CD4-positive, alpha-beta T cell (primary cell): ENCODE results near the gene FAAP20. TPM values are rescaled to one million over a fixed set of nuclear protein-coding genes. Genes with fewer than 3 reads are reported as not detected.

Experiments used
- ATAC-seq: fragments of 200-7000 bp; cut with Tn5 transposase; one replicate; pipeline ENCODE4 v1.10.0; 2022; ENCODE audit warnings: mild to moderate bottlenecking; ENCODE audit not compliant: poor library complexity
- CTCF ChIA-PET: fragments of 350-600 bp; sonication (Branson Sonifier 250); formaldehyde crosslinking; loops from one replicate; lab custom pipeline; 2021; ENCODE audit warnings: antibody characterized with exemption, inconsistent platforms; lab: Charles Lee
- POLR2A ChIA-PET: fragments of 350-600 bp; sonication (Branson Sonifier 250); formaldehyde crosslinking; loops from one replicate; lab custom pipeline; 2021; ENCODE audit warnings: antibody characterized with exemption, inconsistent platforms; lab: Charles Lee
- DNase-seq, 14 experiments: peaks; one replicate each; pipeline ENCODE4 v3.0.0-alpha.2; 2013 to 2020; ENCODE audit warnings: mixed read lengths in 2 of 14
- H3K27ac ChIP-seq, 2 donors: one replicate each; pipeline versions ENCODE4 v1.5.1 to v1.7.0; 2013; ENCODE audit warnings: low read length in 2 of 2, low read depth in 1 of 2, mild to moderate bottlenecking in 1 of 2
- H3K27me3 ChIP-seq, 2 experiments: 1 replicate in 1 of 2; 2 replicates in 1 of 2; pipeline versions ENCODE4 v1.6.1 to v1.7.0; 2013; ENCODE audit warnings: low read length in 2 of 2, control low read depth in 1 of 2, mild to moderate bottlenecking in 1 of 2, moderate library complexity in 1 of 2; ENCODE audit not compliant: insufficient read depth in 2 of 2, control insufficient read depth in 1 of 2
- H3K36me3 ChIP-seq: one replicate; pipeline ENCODE4 v1.6.1; 2013; ENCODE audit warnings: low read length, control low read depth; ENCODE audit not compliant: insufficient read depth
- H3K4me1 ChIP-seq: one replicate; pipeline ENCODE4 v1.6.1; 2013; ENCODE audit warnings: low read length, control low read depth; ENCODE audit not compliant: insufficient read depth
- H3K4me3 ChIP-seq: one replicate; pipeline ENCODE4 v1.5.1; 2013; ENCODE audit warnings: mild to moderate bottlenecking, low read length, moderate library complexity
- H3K9me3 ChIP-seq, 2 experiments: 1 replicate in 1 of 2; 2 replicates in 1 of 2; pipeline versions ENCODE4 v1.6.1 to v1.7.0; 2013; ENCODE audit warnings: low read length in 2 of 2, mild to moderate bottlenecking in 2 of 2, control low read depth in 1 of 2, moderate library complexity in 1 of 2; ENCODE audit not compliant: control insufficient read depth in 1 of 2, insufficient read depth in 1 of 2
- H3K27ac Mint-ChIP-seq: one replicate; pipeline ENCODE4 v1.8.0; 2020; ENCODE audit warnings: mixed read lengths
- H3K27me3 Mint-ChIP-seq: one replicate; pipeline ENCODE4 v1.8.0; 2021; ENCODE audit warnings: mixed read lengths
- H3K36me3 Mint-ChIP-seq: one replicate; pipeline ENCODE4 v1.8.0; 2021; ENCODE audit warnings: low read depth, mixed read lengths
- H3K4me1 Mint-ChIP-seq: one replicate; pipeline ENCODE4 v1.8.0; 2021; ENCODE audit warnings: low read depth, mixed read lengths
- H3K4me3 Mint-ChIP-seq: one replicate; pipeline ENCODE4 v1.8.0; 2020; ENCODE audit warnings: mild to moderate bottlenecking, mixed read lengths
- H3K9me3 Mint-ChIP-seq: one replicate; pipeline ENCODE4 v1.8.0; 2020; ENCODE audit warnings: mixed read lengths
- CTCF ChIP-seq: fragments of 200-600 bp; IDR thresholded peaks from one replicate; pipeline ENCODE4 v1.8.0; 2022; ENCODE audit warnings: antibody characterized with exemption, mild to moderate bottlenecking
- intact Hi-C, 2 experiments: fragments of 100-400 bp; cut with DNase I in 1 of 2; cut with micrococcal nuclease in 1 of 2; formaldehyde crosslinking; loops; one replicate each; pipeline versions ENCODE4 v1.15.1 to v1.9.0; 2023 to 2025; cut with DNase I, micrococcal nuclease
- total RNA-seq, 174 experiments: library from RNA in 2 of 174; stranded (reverse) in 2 of 174; gene quantifications; one replicate each; pipeline ENCODE4 v1.2.3 and lab custom pipeline; 2021 to 2026

Gene FAAP20
- total RNA-seq, 2 experiments from 2014 or later: 51.7 to 53.1 TPM

- Mint-ChIP-seq H3K9me3 (no peaks in the 10 kb centered on the region), H3K36me3 (no peaks in the 10 kb centered on the region), H3K27me3 (no peaks in the 10 kb centered on the region), H3K4me1 (no peaks in the 10 kb centered on the region), H3K4me3 (no peak overlapping the region), H3K27ac (no peak overlapping the region)
- ATAC-seq (no peak), DNase-seq (no peak)
- intact Hi-C loops: no loop called here
- CTCF ChIA-PET: no interaction called here
- POLR2A ChIA-PET: no interaction called here
- no peaks in the 10 kb centered on the region for H3K9me3 ChIP-seq
- H3K27ac ChIP-seq: no peak overlapping the region
- H3K4me3 ChIP-seq: no peak overlapping the region
- no peak for TF ChIP-seq CTCF
- no peaks in the 10 kb centered on the region for H3K27me3 ChIP-seq
- H3K36me3 ChIP-seq: no peaks in the 10 kb centered on the region
- H3K4me1 ChIP-seq: peaks cover 22% of the 10 kb centered on the region
Measured at GRCh38 chr1:2216767-2217058, 22.1 kb upstream of the FAAP20 start.

GRCh38 chr1:2215909-2216766, 21.6 kb upstream of the FAAP20 start:
- ChIA-PET POLR2A (no interaction called here), CTCF (no interaction called here)
- intact Hi-C loops: no loop called here
- Mint-ChIP-seq H3K27me3 (no peaks in the 10 kb centered on the region), H3K27ac (no peak overlapping the region), H3K36me3 (no peaks in the 10 kb centered on the region), H3K9me3 (no peaks in the 10 kb centered on the region), H3K4me3 (no peak overlapping the region), H3K4me1 (no peaks in the 10 kb centered on the region)
- ATAC-seq (no peak), DNase-seq (no peak)
- TF ChIP-seq CTCF: no peak
- no peaks in the 10 kb centered on the region for H3K27me3 ChIP-seq
- H3K9me3 ChIP-seq: no peaks in the 10 kb centered on the region
- no peak overlapping the region for H3K4me3 ChIP-seq
- H3K36me3 ChIP-seq: no peaks in the 10 kb centered on the region
- no peak overlapping the region for H3K27ac ChIP-seq
- H3K4me1 ChIP-seq: peaks cover 22% of the 10 kb centered on the region

GRCh38 chr1:2215329-2215728, 20.8 kb upstream of the FAAP20 start:
- no peak overlapping the region for H3K4me3 ChIP-seq
- POLR2A ChIA-PET: no interaction called here
- intact Hi-C loops: no loop called here

More at GRCh38 chr1:2215329-2215728, 20.8 kb upstream of the FAAP20 start:
- ATAC-seq: no peak
- no peak overlapping the region for H3K27ac ChIP-seq
- no peaks in the 10 kb centered on the region for H3K36me3 ChIP-seq
- no peaks in the 10 kb centered on the region for H3K27me3 Mint-ChIP-seq
- H3K27ac Mint-ChIP-seq: no peak overlapping the region
- H3K36me3 Mint-ChIP-seq: no peaks in the 10 kb centered on the region
- no peaks in the 10 kb centered on the region for H3K9me3 ChIP-seq
- no peak overlapping the region for H3K4me3 Mint-ChIP-seq
- peaks cover 22% of the 10 kb centered on the region for H3K4me1 ChIP-seq
- CTCF ChIA-PET: no interaction called here
- DNase-seq: no peak
- no peaks in the 10 kb centered on the region for H3K27me3 ChIP-seq
- no peaks in the 10 kb centered on the region for H3K9me3 Mint-ChIP-seq
- H3K4me1 Mint-ChIP-seq: no peaks in the 10 kb centered on the region
- no peak for TF ChIP-seq CTCF
